ENCODE measurements around the gene ZNF672.
"Not testable (repeated sequence)": the region's sequence is repeated elsewhere in the genome, so short reads cannot be mapped to it uniquely, and the experiment has no call there.

Gene ZNF672

GRCh38 chr1:248857201-248857600, 19.2 kb downstream of the ZNF672 start:
- no peak for DNase-seq

GRCh38 chr1:248857749-248858095, 19.7 kb downstream of the ZNF672 start:
- no peak for DNase-seq

GRCh38 chr1:248858096-248858890, 20.3 kb downstream of the ZNF672 start:
- no peak for DNase-seq

- DNase-seq, result peak; percentile 96 to 98
These were observed 21.2 kb downstream of the ZNF672 start, which contains the start of gene ZNF692 for GRCh38 chr1:248858891-248859889. TSS of gene ZNF692 (minus strand) at chr1:248859085. CDS start at chr1:248858309, 776 bp downstream.

- DNase-seq, result no peak
These were observed 22.0 kb downstream of the ZNF672 start for GRCh38 chr1:248860007-248860406.

GRCh38 chr1:248861616-248862015, 23.6 kb downstream of the ZNF672 start:
- DNase-seq, result no peak

GRCh38 chr1:248862695-248862997, 24.6 kb downstream of the ZNF672 start:
- DNase-seq, result no peak

DNA sequence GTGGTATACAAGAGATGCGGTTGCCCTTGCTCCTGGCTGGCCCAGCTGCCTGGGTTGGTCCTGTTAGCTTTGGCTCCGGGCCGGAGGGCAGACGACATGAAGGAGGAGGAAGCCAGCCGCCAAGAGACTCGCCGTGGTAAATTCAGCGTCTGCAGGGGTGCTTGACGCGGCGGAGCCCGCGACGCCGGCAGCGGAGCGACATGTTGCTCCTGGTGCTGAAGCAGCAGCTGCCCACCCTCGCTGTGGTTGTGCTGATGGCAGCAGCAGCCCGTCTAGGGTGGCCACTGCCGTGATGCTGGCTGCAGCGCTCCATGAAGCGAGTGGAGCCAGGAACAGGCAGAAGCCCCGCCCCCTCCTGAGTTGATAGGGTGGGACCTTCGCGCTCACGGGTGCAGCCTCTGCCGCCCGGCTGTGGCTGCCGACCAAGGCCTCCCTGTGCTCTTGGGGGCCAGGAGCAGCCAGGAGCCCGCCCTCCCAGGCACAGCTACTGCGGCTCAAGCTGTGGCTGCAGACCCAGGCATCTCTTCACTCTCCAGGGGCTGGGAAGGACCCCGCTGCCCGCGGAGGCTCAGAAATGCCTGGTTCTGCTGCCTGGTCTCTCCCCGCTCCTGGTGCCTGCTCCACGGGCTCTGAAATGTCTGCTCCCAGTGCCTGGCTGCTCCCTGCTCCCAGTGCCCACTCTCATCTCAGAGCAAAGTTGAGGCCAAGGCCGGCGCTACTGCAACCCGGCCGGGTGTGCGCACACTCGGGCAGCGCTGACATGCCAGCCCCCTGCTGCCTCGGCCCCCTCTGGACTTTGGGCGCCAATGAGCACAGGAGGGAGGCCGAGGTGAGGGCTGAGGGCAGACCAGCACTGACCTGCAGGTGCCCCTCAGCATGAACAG, 25.2 kb downstream of the ZNF672 start:
- DNase-seq, result peak; percentile 73

- no peak for DNase-seq
These were observed 33.9 kb downstream of the ZNF672 start for GRCh38 chr1:248871837-248872401.

DNA sequence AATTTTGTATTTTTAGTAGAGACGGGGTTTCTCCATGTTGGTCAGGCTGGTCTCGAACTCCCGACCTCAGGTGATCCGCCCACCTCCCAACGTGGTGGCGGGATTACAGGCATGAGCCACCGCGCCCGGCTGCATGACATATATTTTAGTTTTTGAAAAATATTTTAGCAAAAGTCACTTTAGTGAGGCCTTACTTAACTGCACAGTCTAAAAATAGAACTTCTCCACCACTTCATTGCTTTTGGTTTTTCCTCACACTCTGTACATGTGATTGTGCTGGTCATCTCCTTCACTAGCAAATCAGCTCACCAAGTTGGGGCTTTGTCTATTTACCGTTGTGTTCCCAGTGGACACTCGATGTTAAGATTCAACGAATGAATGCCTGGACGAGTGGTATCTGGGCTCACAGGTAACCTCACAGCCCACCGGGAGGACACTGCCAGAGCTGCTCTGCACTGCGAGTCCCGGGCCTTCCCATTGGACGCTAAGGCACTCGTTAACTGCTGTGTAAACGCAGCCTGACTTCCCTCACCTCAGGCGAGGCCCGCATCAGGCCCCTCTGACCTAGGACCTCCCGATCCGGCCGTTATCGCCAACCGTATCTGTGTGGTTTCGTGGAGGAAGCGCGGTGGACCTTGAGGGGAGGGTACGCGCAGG, 34.9 kb downstream of the ZNF672 start:
- DNase-seq, result peak; percentile 22 to 34

GRCh38 chr1:248873409-248873992, 35.5 kb downstream of the ZNF672 start:
- peak; percentile 91 to 93 for DNase-seq

GRCh38 chr1:248873993-248874533, 36.0 kb downstream of the ZNF672 start:
- DNase-seq, result peak; percentile 80 to 83

GRCh38 chr1:248881261-248881660, 43.2 kb downstream of the ZNF672 start:
- no peak for DNase-seq

GRCh38 chr1:248882427-248882826, 44.4 kb downstream of the ZNF672 start:
- not testable (repeated sequence) for DNase-seq

DNA sequence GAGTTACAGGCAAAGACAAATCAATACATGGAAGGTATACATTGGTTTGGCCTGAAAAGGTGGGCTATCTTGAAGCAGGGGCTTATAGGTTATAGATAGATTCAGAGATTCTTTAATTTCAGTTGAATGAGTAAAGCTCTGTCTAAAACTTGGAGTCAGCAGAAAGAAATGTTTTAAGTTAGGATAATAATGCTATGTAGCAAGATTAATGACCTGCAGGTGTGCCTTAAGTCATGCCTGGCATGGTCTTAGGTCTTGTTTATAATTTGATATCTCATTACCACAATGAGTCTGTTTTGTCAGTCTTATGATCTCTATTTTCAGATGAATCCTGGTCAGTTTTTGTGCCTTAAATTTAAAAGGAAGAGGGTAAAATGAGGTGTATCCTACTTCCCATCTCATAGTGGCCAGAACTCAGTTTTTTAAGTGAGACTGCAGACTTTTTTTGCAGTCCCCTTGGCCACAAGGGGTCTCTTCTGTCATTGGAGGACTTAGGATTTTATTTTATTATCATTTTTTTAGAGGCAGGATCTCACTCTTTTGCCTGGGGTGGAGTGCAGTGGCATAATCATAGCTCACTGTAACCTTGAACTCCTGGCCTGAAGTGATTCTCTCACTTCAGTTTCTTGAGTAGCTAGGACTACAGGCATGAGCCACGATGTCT, 46.7 kb downstream of the ZNF672 start:
- DNase-seq, result no peak

DNA sequence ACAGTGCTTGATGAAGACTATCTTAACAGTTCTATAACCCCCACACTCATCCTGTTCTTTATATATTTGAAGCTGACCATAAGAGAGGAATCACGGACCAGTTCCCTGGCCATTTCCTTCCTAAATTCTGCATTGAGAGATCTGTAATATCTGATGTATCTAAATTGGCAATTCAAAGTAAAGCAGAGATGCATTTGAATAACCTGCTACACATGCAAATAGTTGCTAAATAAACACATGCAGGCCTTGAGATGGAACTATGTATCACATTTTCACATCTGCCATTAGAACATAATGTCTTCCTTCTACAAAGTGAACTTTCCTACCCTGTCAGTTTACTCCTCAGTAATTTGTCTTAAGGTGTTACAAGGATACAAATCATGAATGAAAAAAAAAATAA, 47.6 kb downstream of the ZNF672 start:
- no peak for DNase-seq

DNA sequence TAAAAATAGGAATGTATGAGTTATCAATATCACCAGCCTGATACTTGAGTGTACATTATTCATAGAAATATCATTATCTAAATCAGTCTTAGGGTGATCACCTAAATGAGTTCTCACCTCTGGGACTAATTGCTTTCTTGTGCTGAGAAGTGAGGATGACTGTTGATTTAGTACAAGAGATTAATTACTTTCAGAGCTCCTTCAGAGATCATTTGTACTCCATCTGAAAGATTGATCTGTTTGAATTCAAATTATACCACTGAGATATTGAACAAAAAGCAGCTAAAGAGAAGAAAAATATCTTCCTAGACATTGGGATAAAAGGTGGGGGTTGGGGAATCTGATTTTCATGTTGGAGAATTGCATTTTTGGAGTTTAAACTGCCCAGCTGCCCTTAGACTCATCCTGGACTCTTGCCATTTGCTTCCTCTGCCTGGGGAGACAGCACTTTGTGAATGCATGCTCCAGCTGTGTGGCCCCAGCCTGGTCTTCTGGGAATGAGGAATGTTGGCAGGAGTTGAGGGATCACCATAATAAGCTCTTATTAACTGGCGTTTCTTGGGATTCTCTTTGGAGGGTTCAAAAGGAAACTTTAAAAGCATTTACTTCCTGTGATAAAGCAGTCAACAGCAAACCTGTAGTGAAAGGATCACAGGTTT, 48.3 kb downstream of the ZNF672 start:
- DNase-seq, result no peak

GRCh38 chr1:248889914-248890243, 51.9 kb downstream of the ZNF672 start:
- not testable (repeated sequence) for DNase-seq

DNA sequence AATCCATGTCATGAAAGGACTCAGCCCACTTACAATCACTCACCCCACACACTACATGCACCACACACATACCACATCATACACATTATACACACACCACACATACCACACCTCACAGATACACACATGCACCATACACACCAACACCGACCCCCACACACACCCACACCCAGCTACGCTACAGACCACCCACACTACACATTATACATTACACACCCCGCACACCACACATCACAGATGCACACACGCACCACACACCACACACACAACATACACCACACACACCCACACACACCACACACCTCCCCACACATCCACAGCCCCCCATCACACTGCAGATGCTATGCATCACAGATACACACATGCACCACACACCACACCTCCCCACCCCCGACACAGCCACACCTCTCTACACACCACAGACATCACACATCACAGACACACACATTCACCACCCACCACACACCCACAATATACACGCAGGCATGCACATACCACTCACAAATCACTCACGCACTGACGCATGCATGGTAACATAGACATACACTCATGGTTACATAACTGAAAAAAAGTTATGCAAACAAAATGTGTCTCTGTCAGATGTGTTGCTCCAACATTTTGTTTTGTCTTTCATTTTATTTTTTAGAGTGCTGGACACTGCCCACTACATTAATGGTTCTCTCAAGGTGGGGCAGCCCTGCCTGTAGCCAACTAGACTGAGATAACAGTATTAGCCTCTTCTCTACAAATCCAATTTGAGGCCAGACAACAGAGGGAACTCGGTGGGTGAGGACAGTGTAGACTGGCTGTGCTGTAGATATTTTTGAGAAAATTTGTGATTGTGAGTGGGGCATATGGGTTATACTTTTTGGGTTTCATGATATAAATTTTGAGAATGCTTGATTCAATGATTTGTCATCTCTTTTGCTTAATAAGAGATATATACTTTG, 52.8 kb downstream of the ZNF672 start:
- no peak for DNase-seq
